ENCODE measurements around the gene NCAM2.
"Not testable (repeated sequence)": the region's sequence is repeated elsewhere in the genome, so short reads cannot be mapped to it uniquely, and the experiment has no call there.

NCAM2 gene

GRCh38 chr21:21146587-21147373 is 148.6 kb downstream of the NCAM2 start:
- no peak for TF ChIP-seq CTCF (IDR thresholded peaks at IDR 0.05; ENCODE audit: insufficient read depth, low read depth, low read length, missing control alignments)
- no peak overlapping the region for H3K4me3 ChIP-seq (ENCODE audit: low read length)
- DNase-seq (ENCODE audit: low read depth) = no peak

DNA sequence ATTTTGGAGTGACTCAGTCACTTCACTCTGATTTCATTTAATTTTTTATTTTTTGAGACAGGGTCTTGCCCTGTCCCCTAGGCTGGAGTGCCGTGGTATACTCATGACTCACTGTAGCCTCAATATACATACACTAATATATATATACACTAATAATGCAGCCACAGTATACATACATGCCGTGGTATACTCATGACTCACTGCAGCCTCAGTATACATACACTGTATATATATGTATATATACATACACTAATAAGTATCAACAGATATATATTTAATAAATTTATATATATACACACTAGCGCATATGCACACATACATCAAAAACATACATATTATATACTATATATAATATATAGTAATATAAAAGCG is 149.2 kb downstream of the NCAM2 start:
- no peak overlapping the region for H3K4me3 ChIP-seq (ENCODE audit: low read length)
- TF ChIP-seq CTCF (IDR thresholded peaks at IDR 0.05; ENCODE audit: insufficient read depth, low read depth, low read length, missing control alignments) = no peak
- DNase-seq (ENCODE audit: low read depth) = no peak

DNA sequence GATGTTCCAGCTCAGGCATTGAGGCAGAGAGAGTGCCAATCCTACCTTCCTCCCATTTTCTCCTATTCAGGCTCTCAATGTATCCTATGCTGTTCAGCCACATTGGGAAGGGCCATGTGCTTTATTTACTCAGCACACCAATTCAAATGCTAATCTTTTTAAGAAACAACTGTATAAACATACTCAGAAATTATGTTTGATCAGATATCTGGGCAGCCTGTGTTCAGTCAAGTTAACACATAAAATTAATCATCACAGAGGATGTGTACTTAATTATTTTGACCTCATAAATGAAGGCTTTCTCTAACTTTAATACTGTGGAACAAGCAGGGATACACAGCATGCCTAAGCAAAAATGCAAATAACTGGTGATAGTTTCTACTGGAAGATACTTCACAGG is 149.8 kb downstream of the NCAM2 start:
- DNase-seq (ENCODE audit: low read depth) = no peak
- TF ChIP-seq CTCF (IDR thresholded peaks at IDR 0.05; ENCODE audit: insufficient read depth, low read depth, low read length, missing control alignments) = no peak
- H3K4me3 ChIP-seq (ENCODE audit: low read length) = no peak overlapping the region

GRCh38 chr21:21148514-21148913 is 150.3 kb downstream of the NCAM2 start:
- DNase-seq (ENCODE audit: low read depth) = no peak
- TF ChIP-seq CTCF (IDR thresholded peaks at IDR 0.05; ENCODE audit: insufficient read depth, low read depth, low read length, missing control alignments) = no peak

DNA sequence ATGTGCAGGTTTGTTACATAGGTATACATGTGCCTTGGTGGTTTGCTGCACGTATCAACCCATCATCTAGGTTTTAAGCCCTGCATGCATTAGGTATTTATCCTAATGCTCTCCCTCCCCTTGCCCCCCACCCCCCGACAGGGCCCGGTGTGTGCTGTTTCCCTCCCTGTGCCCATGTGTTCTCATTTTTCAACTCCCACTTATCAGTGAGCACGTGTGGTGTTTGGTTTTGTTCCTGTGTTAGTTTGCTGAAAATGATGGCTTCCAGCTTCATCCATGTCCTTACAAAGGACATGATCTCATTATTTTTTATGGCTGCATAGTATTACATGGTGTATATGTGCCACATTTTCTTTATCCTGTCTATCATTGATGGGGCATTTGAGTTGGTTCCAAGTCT is 151.2 kb downstream of the NCAM2 start:
- not testable (repeated sequence) for H3K4me3 ChIP-seq (ENCODE audit: low read length); DNase-seq (ENCODE audit: low read depth)

More at GRCh38 chr21:21148514-21148913, 150.3 kb downstream of the NCAM2 start:
- no peak overlapping the region for H3K4me3 ChIP-seq (ENCODE audit: low read length)

DNA sequence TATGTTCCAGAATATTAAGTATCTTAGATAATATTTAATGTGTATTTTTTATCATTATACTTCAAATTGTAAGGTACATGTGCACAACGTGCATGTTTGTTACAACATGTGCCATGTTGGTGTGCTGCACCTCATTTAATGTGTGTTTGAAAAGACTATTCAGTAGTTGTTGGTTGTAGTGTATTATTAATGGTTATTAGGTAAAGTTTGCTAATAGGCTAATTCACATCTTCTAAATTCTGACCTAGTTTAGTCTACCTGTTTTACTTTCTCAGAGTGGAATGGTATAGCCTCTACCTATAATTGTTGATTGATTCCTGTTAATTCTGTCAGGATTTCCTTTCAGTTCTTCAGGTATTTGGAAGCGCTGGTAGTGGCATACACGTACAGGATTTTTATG is 153.0 kb downstream of the NCAM2 start:
- no peak for TF ChIP-seq CTCF (IDR thresholded peaks at IDR 0.05; ENCODE audit: insufficient read depth, low read depth, low read length, missing control alignments)
- no peak for DNase-seq (ENCODE audit: low read depth)
- no peak overlapping the region for H3K4me3 ChIP-seq (ENCODE audit: low read length)

DNA sequence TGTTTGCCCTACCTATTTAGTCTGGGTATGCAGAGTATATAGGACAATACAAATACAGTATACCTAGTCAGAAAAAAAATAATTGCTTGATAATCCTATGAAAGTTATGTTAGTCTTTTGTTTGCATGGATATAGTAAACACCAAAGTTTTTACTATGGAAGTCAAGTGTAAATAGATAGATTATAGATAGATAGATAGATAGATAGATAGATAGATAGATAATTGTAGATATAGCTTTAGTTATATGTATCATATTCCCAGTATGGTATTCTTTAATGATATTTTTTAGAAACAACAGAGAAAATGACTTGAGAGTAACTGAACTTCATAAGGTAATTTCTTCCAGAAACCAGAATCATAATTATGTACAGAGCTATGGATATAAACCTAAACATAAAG is 158.2 kb downstream of the NCAM2 start:
- no peak for TF ChIP-seq CTCF (IDR thresholded peaks at IDR 0.05; ENCODE audit: insufficient read depth, low read depth, low read length, missing control alignments)
- no peak overlapping the region for H3K4me3 ChIP-seq (ENCODE audit: low read length)
- DNase-seq (ENCODE audit: low read depth) = no peak
